GM23338 (cell line): ENCODE results near the gene KCNMA1. TPM values are rescaled to one million over a fixed set of nuclear protein-coding genes. Genes with fewer than 3 reads are reported as not detected.

Source experiments
- ATAC-seq: fragments of 200-7000 bp; cut with Tn5 transposase; 3 replicates; pipeline ENCODE4 v1.9.1; 2020
- DNase-seq: peaks from one replicate; pipeline ENCODE4 v3.0.0-alpha.2; 2015; ENCODE audit warnings: low spot score
- H2AFZ ChIP-seq: fragments of 200-600 bp; sonication (generic); 2 replicates; pipeline ENCODE4 v1.8.0; 2016; ENCODE audit warnings: antibody characterized with exemption, mild to moderate bottlenecking, moderate library complexity
- H3F3A ChIP-seq: fragments of 200-600 bp; sonication (generic); replicated peaks from 2 replicates; pipeline ENCODE4 v1.8.0; 2017; ENCODE audit warnings: antibody characterized with exemption, mixed run types, low read depth
- H3K27ac ChIP-seq: fragments of 200-600 bp; sonication (generic); 2 replicates; pipeline ENCODE4 v1.6.1; 2016; ENCODE audit warnings: low read depth
- H3K27me3 ChIP-seq: fragments of 200-600 bp; sonication (generic); 2 replicates; pipeline ENCODE4 v1.8.0; 2016; ENCODE audit warnings: mild to moderate bottlenecking, mixed run types, moderate library complexity; ENCODE audit not compliant: insufficient read depth
- H3K36me3 ChIP-seq: fragments of 200-600 bp; sonication (generic); 2 replicates; pipeline ENCODE4 v1.8.0; 2016; ENCODE audit warnings: mild to moderate bottlenecking; ENCODE audit not compliant: insufficient read depth
- H3K4me1 ChIP-seq: fragments of 200-600 bp; sonication (generic); 2 replicates; pipeline ENCODE4 v1.8.0; 2016; ENCODE audit warnings: mild to moderate bottlenecking, moderate library complexity; ENCODE audit not compliant: insufficient read depth
- H3K4me2 ChIP-seq: fragments of 200-600 bp; sonication (generic); 2 replicates; pipeline ENCODE4 v1.7.1; 2017; ENCODE audit warnings: mixed run types
- H3K4me3 ChIP-seq: fragments of 200-600 bp; sonication (generic); 2 replicates; pipeline ENCODE4 v1.6.1; 2016; ENCODE audit warnings: mixed run types
- H3K79me2 ChIP-seq: fragments of 200-600 bp; sonication (generic); replicated peaks from 2 replicates; pipeline ENCODE4 v1.8.0; 2017; ENCODE audit warnings: mild to moderate bottlenecking; ENCODE audit not compliant: insufficient read depth
- H3K9me2 ChIP-seq: fragments of 200-600 bp; sonication (generic); 2 replicates; pipeline ENCODE4 v1.8.0; 2017; ENCODE audit not compliant: insufficient read depth
- H4K20me1 ChIP-seq: fragments of 200-600 bp; sonication (generic); replicated peaks from 2 replicates; pipeline ENCODE4 v1.8.0; 2017; ENCODE audit warnings: mild to moderate bottlenecking; ENCODE audit not compliant: insufficient read depth
- H3K27ac Mint-ChIP-seq: 2 replicates; pipeline ENCODE4 v1.8.0; 2020; ENCODE audit warnings: inconsistent platforms, mild to moderate bottlenecking, moderate library complexity, mixed read lengths
- H3K27me3 Mint-ChIP-seq: 3 replicates; pipeline ENCODE4 v1.8.0; 2022; ENCODE audit warnings: low read depth, mild to moderate bottlenecking, moderate library complexity, mixed read lengths, inconsistent platforms; ENCODE audit not compliant: insufficient read depth, poor library complexity
- H3K36me3 Mint-ChIP-seq: 3 replicates; pipeline ENCODE4 v1.8.0; 2021; ENCODE audit warnings: low read depth, mild to moderate bottlenecking, inconsistent platforms, moderate library complexity, mixed read lengths
- H3K4me1 Mint-ChIP-seq: 3 replicates; pipeline ENCODE4 v1.8.0; 2020; ENCODE audit warnings: mild to moderate bottlenecking, inconsistent platforms, mixed read lengths
- H3K4me3 Mint-ChIP-seq: 3 replicates; pipeline ENCODE4 v1.8.0; 2021; ENCODE audit warnings: moderate library complexity, mild to moderate bottlenecking, inconsistent platforms, mixed read lengths
- H3K9me3 Mint-ChIP-seq: 3 replicates; pipeline ENCODE4 v1.8.0; 2020; ENCODE audit warnings: moderate library complexity, mild to moderate bottlenecking, inconsistent platforms, mixed read lengths
- CREB1 ChIP-seq: fragments of 250-450 bp; sonication (Bioruptor Pico); IDR thresholded peaks from 2 replicates; pipeline ENCODE4 v1.5.0; 2020; ENCODE audit warnings: low read depth, mild to moderate bottlenecking, moderate library complexity
- EZH2 ChIP-seq: fragments of 200-600 bp; sonication (generic); IDR thresholded peaks from one replicate; pipeline ENCODE4 v1.8.0; 2017; ENCODE audit warnings: antibody characterized with exemption, mild to moderate bottlenecking, low read depth; ENCODE audit not compliant: unreplicated experiment
- EZH2phosphoT487 ChIP-seq: fragments of 200-600 bp; sonication (generic); IDR thresholded peaks from one replicate; pipeline ENCODE4 v1.8.1; 2018; ENCODE audit warnings: antibody characterized with exemption; ENCODE audit not compliant: unreplicated experiment
- JUNB ChIP-seq: IDR thresholded peaks from one replicate; pipeline ENCODE4 v1.6.1; 2016; ENCODE audit warnings: antibody characterized with exemption; ENCODE audit not compliant: unreplicated experiment
- NANOG ChIP-seq: IDR thresholded peaks from 2 replicates; pipeline ENCODE4 v1.6.1; 2016; ENCODE audit warnings: antibody characterized with exemption, borderline replicate concordance
- POLR2AphosphoS5 ChIP-seq: IDR thresholded peaks from 2 replicates; pipeline ENCODE4 v1.6.1; 2016; ENCODE audit warnings: antibody characterized with exemption, low read depth
- REST ChIP-seq: IDR thresholded peaks from one replicate; pipeline ENCODE4 v1.6.1; 2018; ENCODE audit warnings: antibody characterized with exemption; ENCODE audit not compliant: unreplicated experiment
- STAT1 ChIP-seq: IDR thresholded peaks from one replicate; pipeline ENCODE4 v1.6.1; 2016; ENCODE audit warnings: antibody characterized with exemption; ENCODE audit not compliant: unreplicated experiment
- ZNF114 ChIP-seq: fragments of 250-450 bp; sonication (Bioruptor Pico); IDR thresholded peaks from 2 replicates; pipeline ENCODE4 v1.5.0; 2020; ENCODE audit warnings: mild to moderate bottlenecking, moderate library complexity
- ZNF462 ChIP-seq: fragments of 250-450 bp; sonication (Bioruptor Pico); IDR thresholded peaks from 2 replicates; pipeline ENCODE4 v1.5.0; 2020; ENCODE audit warnings: mild to moderate bottlenecking, moderate library complexity
- polyA plus RNA-seq: library from polyadenylated mRNA; unstranded; fragments of >200 nt; fragmentation: Nextera tagmentation; extraction: Ambion mirVana; gene quantifications from 2 replicates; pipeline ENCODE4 v1.2.1, GENCODE V29; 2016
- total RNA-seq: library from RNA; depleted of rRNA; stranded (reverse); fragments of >200 nt; shearing (Covaris generic); gene quantifications from 2 replicates; pipeline ENCODE4 v1.2.3, GENCODE V29; 2014
- TF ChIP-seq, protein P1 (sequence below), 2 experiments: fragments of 200-600 bp in 1 of 2; sonication (generic) in 1 of 2; conservative IDR thresholded peaks; 2 replicates each; pipeline versions ENCODE4 v1.5.1 to v1.6.1; 2016 to 2017; ENCODE audit warnings: antibody characterized with exemption in 2 of 2, low read depth in 2 of 2, mild to moderate bottlenecking in 2 of 2, moderate library complexity in 1 of 2

KCNMA1 gene
- total and polyA plus RNA-seq, 2 experiments from 2014 or later = 8.2 to 9.0 TPM

DNA sequence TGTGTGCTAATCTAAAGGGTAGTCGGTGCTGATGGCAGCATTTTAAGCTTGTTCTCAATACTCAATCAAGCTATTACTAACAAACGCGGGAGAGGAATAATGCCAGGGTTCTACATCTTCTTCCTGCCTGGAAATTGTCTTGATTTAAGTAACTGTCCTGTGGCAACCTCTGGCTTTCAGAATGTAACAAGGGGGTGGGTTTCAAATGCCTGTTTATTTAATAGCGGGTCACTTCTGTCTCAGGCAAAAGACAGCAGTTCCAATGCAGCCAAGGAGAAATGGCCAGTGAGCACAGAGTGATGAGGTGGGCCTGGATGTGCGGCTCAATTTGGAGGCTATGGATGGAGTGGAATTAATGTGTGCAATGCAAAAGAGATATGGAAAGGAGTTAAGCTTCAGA is 692.4 kb downstream of the KCNMA1 start:
- H3K27ac Mint-ChIP-seq = no peak overlapping the region
- H3K36me3 ChIP-seq = no peaks in the 10 kb centered on the region
- H3F3A ChIP-seq = no peaks in the 10 kb centered on the region
- ATAC-seq (no peak), DNase-seq (no peak)
- no peaks in the 10 kb centered on the region for H3K79me2 ChIP-seq
- no peak overlapping the region for H3K4me2 ChIP-seq
- H3K27ac ChIP-seq = no peak overlapping the region
- H3K9me2 ChIP-seq = no peaks in the 10 kb centered on the region
- H3K4me3 Mint-ChIP-seq = no peak overlapping the region
- H3K4me1 Mint-ChIP-seq = peaks cover 6% of the 10 kb centered on the region
- TF ChIP-seq ZNF114 (CRISPR knock-in tag) = no peak
- TF ChIP-seq JUNB = no peak
- TF ChIP-seq STAT1 = no peak
- no peak for TF ChIP-seq NANOG
- no peak for TF ChIP-seq REST
- TF ChIP-seq ZNF462 = no peak
- no peak for TF ChIP-seq CREB1 (CRISPR knock-in tag)
- TF ChIP-seq, protein P1, sequence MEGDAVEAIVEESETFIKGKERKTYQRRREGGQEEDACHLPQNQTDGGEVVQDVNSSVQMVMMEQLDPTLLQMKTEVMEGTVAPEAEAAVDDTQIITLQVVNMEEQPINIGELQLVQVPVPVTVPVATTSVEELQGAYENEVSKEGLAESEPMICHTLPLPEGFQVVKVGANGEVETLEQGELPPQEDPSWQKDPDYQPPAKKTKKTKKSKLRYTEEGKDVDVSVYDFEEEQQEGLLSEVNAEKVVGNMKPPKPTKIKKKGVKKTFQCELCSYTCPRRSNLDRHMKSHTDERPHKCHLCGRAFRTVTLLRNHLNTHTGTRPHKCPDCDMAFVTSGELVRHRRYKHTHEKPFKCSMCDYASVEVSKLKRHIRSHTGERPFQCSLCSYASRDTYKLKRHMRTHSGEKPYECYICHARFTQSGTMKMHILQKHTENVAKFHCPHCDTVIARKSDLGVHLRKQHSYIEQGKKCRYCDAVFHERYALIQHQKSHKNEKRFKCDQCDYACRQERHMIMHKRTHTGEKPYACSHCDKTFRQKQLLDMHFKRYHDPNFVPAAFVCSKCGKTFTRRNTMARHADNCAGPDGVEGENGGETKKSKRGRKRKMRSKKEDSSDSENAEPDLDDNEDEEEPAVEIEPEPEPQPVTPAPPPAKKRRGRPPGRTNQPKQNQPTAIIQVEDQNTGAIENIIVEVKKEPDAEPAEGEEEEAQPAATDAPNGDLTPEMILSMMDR (conservative IDR thresholded peaks at IDR 0.05; ENCODE audit: low read depth in 2 of 2) = no peak
- no peak for TF ChIP-seq EZH2phosphoT487
- no peak for TF ChIP-seq EZH2
- TF ChIP-seq POLR2AphosphoS5 = no peak
- H3K36me3 Mint-ChIP-seq = no peaks in the 10 kb centered on the region
- no peaks in the 10 kb centered on the region for H3K27me3 ChIP-seq
- H3K9me3 Mint-ChIP-seq = no peaks in the 10 kb centered on the region
- H3K4me1 ChIP-seq = no peaks in the 10 kb centered on the region
- H2AFZ ChIP-seq = no peak overlapping the region
- H4K20me1 ChIP-seq = no peaks in the 10 kb centered on the region
- no peak overlapping the region for H3K4me3 ChIP-seq
- peaks cover 5% of the 10 kb centered on the region for H3K27me3 Mint-ChIP-seq
